ENCODE measurements around the gene FARS2. TPM values are rescaled to one million over a fixed set of nuclear protein-coding genes. Genes with fewer than 3 reads are reported as not detected.

Gene FARS2
- total RNA-seq, 2 donors from 2014 or later, result 16.2 to 18.3 TPM

GRCh38 chr6:5673019-5673790, 411.9 kb downstream of the FARS2 start:
- no peaks in the 10 kb centered on the region for H3K36me3 Mint-ChIP-seq (ENCODE audit: low read depth)
- peak; percentile 49 for DNase-seq
- Histone ChIP-seq H3K4me3 (ENCODE audit: low read length) (no peak overlapping the region), H3K4me1 (ENCODE audit: control insufficient read depth, insufficient read depth, low read length) (no peaks in the 10 kb centered on the region), H3K27me3 (ENCODE audit: control insufficient read depth, insufficient read depth, low read length, poor library complexity, severe bottlenecking) (no peaks in the 10 kb centered on the region), H3K27ac (ENCODE audit: low read depth, low read length) (no peak overlapping the region), H3K36me3 (ENCODE audit: control insufficient read depth, insufficient read depth, low read length) (no peaks in the 10 kb centered on the region), H3K9me3 (ENCODE audit: control insufficient read depth, low read length) (no peaks in the 10 kb centered on the region), H3K9ac (ENCODE audit: extremely low read depth, low read length, poor library complexity, severe bottlenecking) (no peak overlapping the region)
- no peak overlapping the region for H3K4me3 Mint-ChIP-seq
- TF ChIP-seq CTCF (conservative IDR thresholded peaks at IDR 0.05), result no peak
- peaks cover 18% of the 10 kb centered on the region for H3K4me1 Mint-ChIP-seq
- WGBS, 2 experiments (ENCODE audit: insufficient coverage in 1 of 2, insufficient read length in 1 of 2), result 86 to 87% methylated on average over 9 to 13 of the region's 13 CpGs
- no peaks in the 10 kb centered on the region for H3K9me3 Mint-ChIP-seq
- no peak overlapping the region for H3K27ac Mint-ChIP-seq
- no peaks in the 10 kb centered on the region for H3K27me3 Mint-ChIP-seq (ENCODE audit: insufficient read depth)

- Mint-ChIP-seq H3K27me3 (ENCODE audit: insufficient read depth) (no peaks in the 10 kb centered on the region), H3K9me3 (no peaks in the 10 kb centered on the region), H3K4me3 (no peak overlapping the region), H3K36me3 (ENCODE audit: low read depth) (no peaks in the 10 kb centered on the region), H3K4me1 (peaks cover 18% of the 10 kb centered on the region), H3K27ac (no peak overlapping the region)
- no peaks in the 10 kb centered on the region for H3K9me3 ChIP-seq (ENCODE audit: control insufficient read depth, low read length)
- no peaks in the 10 kb centered on the region for H3K4me1 ChIP-seq (ENCODE audit: control insufficient read depth, insufficient read depth, low read length)
- no peak overlapping the region for H3K27ac ChIP-seq (ENCODE audit: low read depth, low read length)
- 92 to 100% methylated on average over 2 to 3 of the region's 3 CpGs for WGBS, 2 experiments (ENCODE audit: insufficient coverage in 1 of 2, insufficient read length in 1 of 2)
- H3K27me3 ChIP-seq (ENCODE audit: control insufficient read depth, insufficient read depth, low read length, poor library complexity, severe bottlenecking), result no peaks in the 10 kb centered on the region
- no peak overlapping the region for H3K4me3 ChIP-seq (ENCODE audit: low read length)
- no peaks in the 10 kb centered on the region for H3K36me3 ChIP-seq (ENCODE audit: control insufficient read depth, insufficient read depth, low read length)
- H3K9ac ChIP-seq (ENCODE audit: extremely low read depth, low read length, poor library complexity, severe bottlenecking), result no peak overlapping the region
- TF ChIP-seq CTCF (conservative IDR thresholded peaks at IDR 0.05), result no peak
- DNase-seq, result no peak
These were observed 412.8 kb downstream of the FARS2 start for GRCh38 chr6:5674141-5674540.

- Mint-ChIP-seq H3K4me3 (no peak overlapping the region), H3K27me3 (ENCODE audit: insufficient read depth) (no peaks in the 10 kb centered on the region), H3K4me1 (peaks cover 18% of the 10 kb centered on the region), H3K27ac (no peak overlapping the region), H3K36me3 (ENCODE audit: low read depth) (no peaks in the 10 kb centered on the region), H3K9me3 (no peaks in the 10 kb centered on the region)
- no peak overlapping the region for H3K9ac ChIP-seq (ENCODE audit: extremely low read depth, low read length, poor library complexity, severe bottlenecking)
- TF ChIP-seq CTCF (conservative IDR thresholded peaks at IDR 0.05), result no peak
- no peaks in the 10 kb centered on the region for H3K9me3 ChIP-seq (ENCODE audit: control insufficient read depth, low read length)
- H3K27me3 ChIP-seq (ENCODE audit: control insufficient read depth, insufficient read depth, low read length, poor library complexity, severe bottlenecking), result no peaks in the 10 kb centered on the region
- no peak overlapping the region for H3K27ac ChIP-seq (ENCODE audit: low read depth, low read length)
- H3K4me1 ChIP-seq (ENCODE audit: control insufficient read depth, insufficient read depth, low read length), result no peaks in the 10 kb centered on the region
- no peaks in the 10 kb centered on the region for H3K36me3 ChIP-seq (ENCODE audit: control insufficient read depth, insufficient read depth, low read length)
- no peak overlapping the region for H3K4me3 ChIP-seq (ENCODE audit: low read length)
- DNase-seq, result no peak
- 85 to 86% methylated on average over 1 of the region's 2 CpGs for WGBS, 2 experiments (ENCODE audit: insufficient coverage in 1 of 2, insufficient read length in 1 of 2)
These were observed 413.4 kb downstream of the FARS2 start for GRCh38 chr6:5674721-5675120.
